ENCODE data around the gene PLA2R1. TPM values are rescaled to one million over a fixed set of nuclear protein-coding genes. Genes with fewer than 3 reads are reported as not detected.
A peak's percentile ranks its signal among the peaks of the same experiment; 100 is the strongest.

The PLA2R1 gene
- polyA plus RNA-seq, 3 donors, result not detected

- no peak for TF ChIP-seq CTCF (IDR thresholded peaks at IDR 0.05)
- Histone ChIP-seq H3K9ac (ENCODE audit: insufficient read depth, low read length, poor library complexity, severe bottlenecking) (no peak overlapping the region), H3K4me3 (replicated peaks in 1 of 3; ENCODE audit: low read depth in 2 of 3, low read length in 3 of 3) (no peak overlapping the region), H3K27ac (ENCODE audit: low read depth in 1 of 2, low read length in 2 of 2) (no peak overlapping the region), H3K9me3 (replicated peaks in 1 of 2; ENCODE audit: control insufficient read depth in 1 of 2, insufficient read depth in 1 of 2, low read length in 2 of 2) (peaks cover 0 to 6% of the 10 kb centered on the region in 2 donors), H3K4me2 (replicated peaks; ENCODE audit: extremely low read depth, low read length, poor library complexity, severe bottlenecking) (no peak overlapping the region), H3K79me2 (ENCODE audit: insufficient read depth, low read length) (no peaks in the 10 kb centered on the region), H3K36me3 (replicated peaks in 1 of 2; ENCODE audit: control insufficient read depth in 1 of 2, insufficient read depth in 2 of 2, low read length in 2 of 2) (no peaks in the 10 kb centered on the region), H2AFZ (ENCODE audit: insufficient read depth, low read depth, low read length, poor library complexity, severe bottlenecking) (no peak overlapping the region), H3K4me1 (ENCODE audit: control insufficient read depth in 1 of 2, insufficient read depth in 2 of 2, low read length in 2 of 2) (peaks cover 6 to 16% of the 10 kb centered on the region in 2 donors), H3K27me3 (ENCODE audit: control insufficient read depth in 2 of 2, insufficient read depth in 2 of 2, low read length in 2 of 2) (no peaks in the 10 kb centered on the region), H4K20me1 (ENCODE audit: insufficient read depth, low read length) (no peaks in the 10 kb centered on the region)
- Mint-ChIP-seq H3K9me3 (peaks cover 0 to 11% (median 8%) of the 10 kb centered on the region in 7 donors), H3K4me1 (peaks cover 8% of the 10 kb centered on the region), H3K36me3 (no peaks in the 10 kb centered on the region), H3K27me3 (ENCODE audit: low read depth in 3 of 3) (peaks cover 0 to 2% (median 0%) of the 10 kb centered on the region in 3 donors), H3K4me3 (peak overlapping the region in 1 of 2 donors; percentile 35), H3K27ac (peak overlapping the region in 1 of 7 donors; percentile 44)
- DNase-seq, result peak in 1 of 3 donors; percentile 38
- intact Hi-C loops (cut with micrococcal nuclease), result no loop called here
- 30% methylated on average over 5 of the region's 5 CpGs for WGBS (ENCODE audit: insufficient coverage)
Observed at GRCh38 chr2:160075171-160075570, 12.8 kb upstream of the PLA2R1 start.

- H2AFZ ChIP-seq (ENCODE audit: insufficient read depth, low read depth, low read length, poor library complexity, severe bottlenecking), result no peak overlapping the region
- Mint-ChIP-seq H3K27me3 (ENCODE audit: low read depth in 3 of 3) (peaks cover 0 to 2% (median 0%) of the 10 kb centered on the region in 3 donors), H3K4me3 (no peak overlapping the region), H3K4me1 (peaks cover 8% of the 10 kb centered on the region), H3K27ac (no peak overlapping the region), H3K36me3 (no peaks in the 10 kb centered on the region), H3K9me3 (peaks cover 3 to 10% (median 7%) of the 10 kb centered on the region in 7 donors)
- H3K27ac ChIP-seq (ENCODE audit: low read depth in 1 of 2, low read length in 2 of 2), result no peak overlapping the region
- no peak overlapping the region for H3K4me2 ChIP-seq (replicated peaks; ENCODE audit: extremely low read depth, low read length, poor library complexity, severe bottlenecking)
- intact Hi-C loops (cut with micrococcal nuclease), result no loop called here
- H3K36me3 ChIP-seq (replicated peaks in 1 of 2; ENCODE audit: control insufficient read depth in 1 of 2, insufficient read depth in 2 of 2, low read length in 2 of 2), result no peaks in the 10 kb centered on the region
- TF ChIP-seq CTCF (IDR thresholded peaks at IDR 0.05), result no peak
- no peak overlapping the region for H3K4me3 ChIP-seq (replicated peaks in 1 of 3; ENCODE audit: low read depth in 2 of 3, low read length in 3 of 3)
- no peaks in the 10 kb centered on the region for H3K27me3 ChIP-seq (ENCODE audit: control insufficient read depth in 2 of 2, insufficient read depth in 2 of 2, low read length in 2 of 2)
- no peak for DNase-seq
- H3K79me2 ChIP-seq (ENCODE audit: insufficient read depth, low read length), result no peaks in the 10 kb centered on the region
- no peaks in the 10 kb centered on the region for H4K20me1 ChIP-seq (ENCODE audit: insufficient read depth, low read length)
- peaks cover 6 to 16% of the 10 kb centered on the region in 2 donors for H3K4me1 ChIP-seq (ENCODE audit: control insufficient read depth in 1 of 2, insufficient read depth in 2 of 2, low read length in 2 of 2)
- 59% methylated on average over 2 of the region's 2 CpGs for WGBS (ENCODE audit: insufficient coverage)
- peaks cover 0 to 4% of the 10 kb centered on the region in 2 donors for H3K9me3 ChIP-seq (replicated peaks in 1 of 2; ENCODE audit: control insufficient read depth in 1 of 2, insufficient read depth in 1 of 2, low read length in 2 of 2)
- H3K9ac ChIP-seq (ENCODE audit: insufficient read depth, low read length, poor library complexity, severe bottlenecking), result no peak overlapping the region
Observed at GRCh38 chr2:160073284-160073888, 11.0 kb upstream of the PLA2R1 start.

All from CD14-positive monocyte (primary cell).